IMR-90 (cell line): ENCODE data around the gene PCDHGA3. TPM values are rescaled to one million over a fixed set of nuclear protein-coding genes. Genes with fewer than 3 reads are reported as not detected.

Experiments used
- ATAC-seq: fragments of 200-7000 bp; cut with Tn5 transposase; 2 replicates; pipeline ENCODE4 v1.9.1; 2020; ENCODE audit warnings: low read depth, mild to moderate bottlenecking, moderate library complexity
- BruUV-seq: library from RNA; stranded (reverse); fragments of 400-500 nt; replicated peaks from 2 replicates; lab custom pipeline; 2021; lab: Mats Ljungman, UMichigan
- CTCF ChIA-PET: fragments of 300-600 bp; formaldehyde crosslinking; extraction: SDS; loops from one replicate; lab custom pipeline; 2021; ENCODE audit warnings: antibody characterized with exemption; lab: Yijun Ruan, JAX
- POLR2A ChIA-PET: fragments of 300-600 bp; sonication (Branson Sonifier 250); formaldehyde crosslinking; loops from one replicate; lab custom pipeline; 2022; ENCODE audit warnings: antibody characterized with exemption; ENCODE audit not compliant: unreplicated experiment; lab: Charles Lee
- DNase-seq: peaks from one replicate; pipeline ENCODE4 v3.0.0; 2013
- H2AFZ ChIP-seq: replicated peaks from 2 replicates; pipeline ENCODE3; 2013; ENCODE audit warnings: low read length, mild to moderate bottlenecking; ENCODE audit not compliant: poor library complexity
- H2AK5ac ChIP-seq: 2 replicates; pipeline ENCODE4 v1.6.1; 2013; ENCODE audit warnings: low read depth, low read length, inconsistent platforms
- H2AK9ac ChIP-seq: replicated peaks from 2 replicates; pipeline ENCODE3; 2013; ENCODE audit warnings: mild to moderate bottlenecking, low read depth, low read length, moderate library complexity; ENCODE audit not compliant: poor library complexity
- H2BK120ac ChIP-seq: 2 replicates; pipeline ENCODE4 v1.6.1; 2013; ENCODE audit warnings: low read depth, low read length, inconsistent platforms
- H2BK15ac ChIP-seq: 3 replicates; pipeline ENCODE4 v1.6.1; 2013; ENCODE audit warnings: low read depth, low read length, inconsistent platforms
- H2BK20ac ChIP-seq: 2 replicates; pipeline ENCODE4 v1.6.1; 2013; ENCODE audit warnings: low read depth, mild to moderate bottlenecking, inconsistent platforms, low read length, moderate library complexity
- H2BK5ac ChIP-seq: 2 replicates; pipeline ENCODE4 v1.6.1; 2013; ENCODE audit warnings: mild to moderate bottlenecking, low read depth, low read length, inconsistent platforms; ENCODE audit not compliant: poor library complexity, severe bottlenecking
- H3K14ac ChIP-seq: replicated peaks from 2 replicates; pipeline ENCODE4 v1.6.1; 2013; ENCODE audit warnings: low read depth, low read length, inconsistent platforms
- H3K18ac ChIP-seq: 2 replicates; pipeline ENCODE4 v1.6.1; 2013; ENCODE audit warnings: low read depth, low read length, control low read depth
- H3K23ac ChIP-seq: 2 replicates; pipeline ENCODE4 v1.6.1; 2013; ENCODE audit warnings: low read depth, low read length, inconsistent platforms
- H3K27ac ChIP-seq: 2 replicates; pipeline ENCODE4 v1.5.1; 2013; ENCODE audit warnings: mild to moderate bottlenecking, control low read depth, low read length; ENCODE audit not compliant: insufficient read depth
- H3K27me3 ChIP-seq: 2 replicates; pipeline ENCODE4 v1.6.1; 2013; ENCODE audit warnings: low read length; ENCODE audit not compliant: control insufficient read depth, insufficient read depth
- H3K36me3 ChIP-seq: 2 replicates; pipeline ENCODE4 v1.6.1; 2013; ENCODE audit warnings: low read length, mixed read lengths; ENCODE audit not compliant: control insufficient read depth, insufficient read depth
- H3K4ac ChIP-seq: 2 replicates; pipeline ENCODE4 v1.6.1; 2013; ENCODE audit warnings: low read depth, low read length, inconsistent platforms
- H3K4me1 ChIP-seq: 2 replicates; pipeline ENCODE4 v1.6.1; 2013; ENCODE audit warnings: low read length, mixed read lengths; ENCODE audit not compliant: control insufficient read depth, insufficient read depth
- H3K4me2 ChIP-seq: 2 replicates; pipeline ENCODE4 v1.6.1; 2013; ENCODE audit warnings: low read depth, mild to moderate bottlenecking, control low read depth, low read length, moderate library complexity
- H3K4me3 ChIP-seq: 2 replicates; pipeline ENCODE4 v1.5.1; 2013; ENCODE audit warnings: low read depth, mild to moderate bottlenecking, control low read depth, low read length, moderate library complexity; ENCODE audit not compliant: insufficient read depth
- H3K56ac ChIP-seq: 2 replicates; pipeline ENCODE4 v1.6.1; 2013; ENCODE audit warnings: low read length, inconsistent platforms; ENCODE audit not compliant: insufficient read depth; ENCODE audit errors: extremely low read depth
- H3K79me1 ChIP-seq, 2 experiments: 2 replicates each; pipeline ENCODE4 v1.6.1; 2013; ENCODE audit warnings: low read length in 2 of 2, inconsistent platforms in 1 of 2, low read depth in 1 of 2
- H3K9ac ChIP-seq: 2 replicates; pipeline ENCODE4 v1.6.1; 2013; ENCODE audit warnings: low read depth, low read length, control low read depth
- H3K9me1 ChIP-seq: 2 replicates; pipeline ENCODE4 v1.6.1; 2013; ENCODE audit warnings: low read length, inconsistent platforms; ENCODE audit not compliant: insufficient read depth
- H3K9me3 ChIP-seq: 2 replicates; pipeline ENCODE4 v1.6.1; 2013; ENCODE audit warnings: low read length; ENCODE audit not compliant: control insufficient read depth, insufficient read depth
- H4K20me1 ChIP-seq: 2 replicates; pipeline ENCODE4 v1.6.1; 2013; ENCODE audit warnings: low read length, inconsistent platforms; ENCODE audit not compliant: insufficient read depth
- H4K5ac ChIP-seq: 2 replicates; pipeline ENCODE4 v1.6.1; 2013; ENCODE audit warnings: mild to moderate bottlenecking, low read depth, low read length, control low read depth
- H4K8ac ChIP-seq, 2 experiments: 2 replicates each; pipeline ENCODE4 v1.6.1; 2013; ENCODE audit warnings: low read depth in 2 of 2, low read length in 2 of 2, control low read depth in 1 of 2, inconsistent platforms in 1 of 2
- H4K91ac ChIP-seq: 2 replicates; pipeline ENCODE4 v1.6.1; 2013; ENCODE audit warnings: low read depth, low read length, inconsistent platforms; ENCODE audit not compliant: insufficient read depth
- BHLHE40 ChIP-seq: fragments of 150-350 bp; IDR thresholded peaks from 2 replicates; pipeline ENCODE4 v1.6.1; 2016; ENCODE audit warnings: mild to moderate bottlenecking, low read depth, low read length
- CEBPB ChIP-seq: IDR thresholded peaks from 2 replicates; pipeline ENCODE4 v1.6.1; 2012; ENCODE audit warnings: low read depth, low read length, improper control_type of control experiment
- CHD1 ChIP-seq: IDR thresholded peaks from 2 replicates; pipeline ENCODE4 v1.6.1; 2012; ENCODE audit warnings: low read depth, low read length, improper control_type of control experiment
- CTCF ChIP-seq: conservative IDR thresholded peaks from 2 replicates; pipeline ENCODE4 v1.5.1; 2012; ENCODE audit warnings: mild to moderate bottlenecking, low read depth, low read length, improper control_type of control experiment
- FOS ChIP-seq: fragments of 150-350 bp; IDR thresholded peaks from 2 replicates; pipeline ENCODE4 v1.6.1; 2016; ENCODE audit warnings: low read depth, low read length
- MAFK ChIP-seq: IDR thresholded peaks from 2 replicates; pipeline ENCODE4 v1.6.1; 2012; ENCODE audit warnings: low read depth, low read length, improper control_type of control experiment
- MAZ ChIP-seq: IDR thresholded peaks from 2 replicates; pipeline ENCODE4 v1.6.1; 2012; ENCODE audit warnings: low read depth, mild to moderate bottlenecking, low read length, improper control_type of control experiment, moderate library complexity, borderline replicate concordance
- MXI1 ChIP-seq: IDR thresholded peaks from 2 replicates; pipeline ENCODE4 v1.6.1; 2012; ENCODE audit warnings: low read depth, mild to moderate bottlenecking, low read length, moderate library complexity, borderline replicate concordance
- NFE2L2 ChIP-seq: fragments of 150-350 bp; IDR thresholded peaks from 2 replicates; pipeline ENCODE4 v1.6.1; 2016; ENCODE audit warnings: low read depth, mild to moderate bottlenecking, low read length
- POLR2A ChIP-seq: IDR thresholded peaks from 2 replicates; pipeline ENCODE4 v1.6.1; 2012; ENCODE audit warnings: mild to moderate bottlenecking, low read depth, low read length
- RAD21 ChIP-seq: IDR thresholded peaks from 2 replicates; pipeline ENCODE4 v1.6.1; 2012; ENCODE audit warnings: low read length, improper control_type of control experiment
- RCOR1 ChIP-seq: IDR thresholded peaks from 2 replicates; pipeline ENCODE4 v1.6.1; 2012; ENCODE audit warnings: mild to moderate bottlenecking, low read length, improper control_type of control experiment; ENCODE audit not compliant: insufficient replicate concordance
- RFX5 ChIP-seq: IDR thresholded peaks from 2 replicates; pipeline ENCODE4 v1.8.0; 2012; ENCODE audit warnings: low read depth, mild to moderate bottlenecking, low read length, moderate library complexity
- SMC3 ChIP-seq: fragments of 150-350 bp; IDR thresholded peaks from 2 replicates; pipeline ENCODE4 v1.6.1; 2016; ENCODE audit warnings: low read depth, mild to moderate bottlenecking, antibody characterized with exemption, low read length, moderate library complexity
- WGBS, 2 experiments: methylation state at CpG; one replicate each; pipeline versions ENCODE4 v1.1.5 to v1.1.7; 2013; ENCODE audit warnings: missing lambda C conversion rate in 2 of 2; ENCODE audit not compliant: insufficient read length in 1 of 2; ENCODE audit errors: extremely low coverage in 2 of 2; 5-methylcytosine and 5-hydroxymethylcytosine counted together
- dilution Hi-C: fragments of 300-500 bp; cut with HindIII; formaldehyde crosslinking; loops from one replicate; pipeline ENCODE4 v1.14.3; 2018; ENCODE audit warnings: low sequenced_read_pairs; ENCODE audit not compliant: unreplicated experiment
- in situ Hi-C: fragments of 300-500 bp; cut with MboI; formaldehyde crosslinking; loops from 3 replicates; pipeline ENCODE4 v1.14.3; 2019; ENCODE audit warnings: low sequenced_read_pairs, inconsistent platforms, mixed read lengths
- intact Hi-C: fragments of 100-400 bp; cut with micrococcal nuclease; formaldehyde crosslinking; loops from 2 replicates; pipeline ENCODE4 v1.10.0; 2022
- polyA plus RNA-seq, 3 experiments: library from polyadenylated mRNA; depleted of rRNA; stranded (reverse); fragments of >200 nt; gene quantifications; 2 replicates each; pipeline ENCODE4 v1.2.3, GENCODE V29; 2012; ENCODE audit warnings: low replicate concordance in 1 of 3
- total RNA-seq: library from RNA; depleted of rRNA; stranded (reverse); fragments of >200 nt; gene quantifications from 2 replicates; pipeline ENCODE4 v1.2.3, GENCODE V29; 2012
- TF ChIP-seq, protein P1 (sequence below): fragments of 150-350 bp; IDR thresholded peaks from 2 replicates; pipeline ENCODE4 v1.6.1; 2016; ENCODE audit warnings: low read depth, mild to moderate bottlenecking, low read length, moderate library complexity, borderline replicate concordance
- TF ChIP-seq, protein P2 (sequence below): fragments of 150-350 bp; IDR thresholded peaks from 2 replicates; pipeline ENCODE4 v1.6.1; 2017; ENCODE audit warnings: mild to moderate bottlenecking, antibody characterized with exemption, low read length, low read depth

Gene PCDHGA3
- total and polyA plus RNA-seq, 2 of the 4 experiments (the other 2 are of a cell fraction) = 1.4 to 1.6 TPM

DNA sequence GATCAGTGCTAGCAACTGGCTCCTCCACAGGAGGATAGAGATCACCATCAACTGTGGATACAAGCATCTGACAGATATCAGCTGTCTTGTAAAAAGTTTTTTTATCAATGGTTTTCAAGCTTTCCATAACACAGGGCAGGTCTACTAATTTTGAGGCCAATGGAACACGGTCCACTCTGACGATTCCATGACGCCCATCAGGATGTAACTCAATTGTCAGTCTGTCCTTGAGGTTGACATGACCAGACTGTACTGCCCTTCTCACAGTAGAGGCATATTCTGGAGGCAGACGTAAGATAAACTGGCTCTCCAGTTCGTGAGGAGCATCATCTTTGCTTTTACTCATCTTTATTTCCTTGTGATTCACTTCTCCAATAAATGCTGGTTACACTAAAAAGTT lies 23.9 kb upstream of the PCDHGA3 start:
- DNase-seq (no peak), ATAC-seq (no peak)
- 100% methylated on average over 1 of the region's 5 CpGs; no CpG with 5 or more reads in 1 of the 2 experiments for WGBS, 2 experiments
- peak overlapping the region; percentile 66 for H3K4me3 ChIP-seq
- H4K5ac ChIP-seq = no peak overlapping the region
- peaks cover 15 to 17% of the 10 kb centered on the region in 2 experiments for H3K79me1 ChIP-seq
- no peak overlapping the region for H2AK5ac ChIP-seq
- dilution Hi-C loops = no loop called here
- no peak overlapping the region for H2BK20ac ChIP-seq
- no peak overlapping the region for H4K91ac ChIP-seq
- H3K9me3 ChIP-seq = peaks cover 49% of the 10 kb centered on the region
- peaks cover 7% of the 10 kb centered on the region; the same call in 1 of the 2 replicates for H4K20me1 ChIP-seq
- H3K14ac ChIP-seq = no peak overlapping the region
- peaks cover 12% of the 10 kb centered on the region for H3K36me3 ChIP-seq
- H3K4me2 ChIP-seq = peak overlapping the region; percentile 8; the same call in 1 of the 2 replicates
- H3K27me3 ChIP-seq = no peaks in the 10 kb centered on the region
- H3K18ac ChIP-seq = no peak overlapping the region
- no peak overlapping the region for H3K27ac ChIP-seq
- no peak overlapping the region for H4K8ac ChIP-seq
- H3K4ac ChIP-seq = no peak overlapping the region
- POLR2A ChIA-PET = interaction anchor here (0.7 kb wide), 1 partner anchor 244 kb away, joined by 3 read pairs; no protein-coding TSS in a partner anchor
- no peak overlapping the region for H3K56ac ChIP-seq
- no peak overlapping the region for H3K23ac ChIP-seq
- CTCF ChIA-PET = interaction anchor here (0.8 to 1.7 kb wide), 8 partner anchors 63 to 311 kb away, joined by 3 to 7 read pairs (median 4); partner anchors contain the start of genes PCDHGA10 and PCDHGA11
- H2AFZ ChIP-seq = no peak overlapping the region
- H3K9ac ChIP-seq = no peak overlapping the region
- no peaks in the 10 kb centered on the region for H3K9me1 ChIP-seq
- in situ Hi-C loops = no loop called here
- H3K4me1 ChIP-seq = no peaks in the 10 kb centered on the region
- no TSS peak for BruUV-seq
- H2AK9ac ChIP-seq = no peak overlapping the region
- H2BK5ac ChIP-seq = no peak overlapping the region
- H2BK120ac ChIP-seq = no peak overlapping the region
- no peak overlapping the region for H2BK15ac ChIP-seq
- no peak for TF ChIP-seq RAD21
- TF ChIP-seq CTCF = no peak
- no peak for TF ChIP-seq BHLHE40
- no peak for TF ChIP-seq RCOR1
- no peak for TF ChIP-seq FOS
- TF ChIP-seq RFX5 = no peak
- TF ChIP-seq MXI1 = no peak
- TF ChIP-seq SMC3 = no peak
- no peak for TF ChIP-seq POLR2A
- TF ChIP-seq MAZ = no peak
- no peak for TF ChIP-seq NFE2L2
- TF ChIP-seq, protein P1, sequence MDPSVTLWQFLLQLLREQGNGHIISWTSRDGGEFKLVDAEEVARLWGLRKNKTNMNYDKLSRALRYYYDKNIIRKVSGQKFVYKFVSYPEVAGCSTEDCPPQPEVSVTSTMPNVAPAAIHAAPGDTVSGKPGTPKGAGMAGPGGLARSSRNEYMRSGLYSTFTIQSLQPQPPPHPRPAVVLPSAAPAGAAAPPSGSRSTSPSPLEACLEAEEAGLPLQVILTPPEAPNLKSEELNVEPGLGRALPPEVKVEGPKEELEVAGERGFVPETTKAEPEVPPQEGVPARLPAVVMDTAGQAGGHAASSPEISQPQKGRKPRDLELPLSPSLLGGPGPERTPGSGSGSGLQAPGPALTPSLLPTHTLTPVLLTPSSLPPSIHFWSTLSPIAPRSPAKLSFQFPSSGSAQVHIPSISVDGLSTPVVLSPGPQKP = no peak
- TF ChIP-seq, protein P2, sequence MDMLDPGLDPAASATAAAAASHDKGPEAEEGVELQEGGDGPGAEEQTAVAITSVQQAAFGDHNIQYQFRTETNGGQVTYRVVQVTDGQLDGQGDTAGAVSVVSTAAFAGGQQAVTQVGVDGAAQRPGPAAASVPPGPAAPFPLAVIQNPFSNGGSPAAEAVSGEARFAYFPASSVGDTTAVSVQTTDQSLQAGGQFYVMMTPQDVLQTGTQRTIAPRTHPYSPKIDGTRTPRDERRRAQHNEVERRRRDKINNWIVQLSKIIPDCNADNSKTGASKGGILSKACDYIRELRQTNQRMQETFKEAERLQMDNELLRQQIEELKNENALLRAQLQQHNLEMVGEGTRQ = no peak
- TF ChIP-seq MAFK = no peak
- no peak for TF ChIP-seq CHD1
- TF ChIP-seq CEBPB = no peak
- intact Hi-C loops = no loop called here
